Measurements from ENCODE around the gene HUWE1.

Gene HUWE1

DNA sequence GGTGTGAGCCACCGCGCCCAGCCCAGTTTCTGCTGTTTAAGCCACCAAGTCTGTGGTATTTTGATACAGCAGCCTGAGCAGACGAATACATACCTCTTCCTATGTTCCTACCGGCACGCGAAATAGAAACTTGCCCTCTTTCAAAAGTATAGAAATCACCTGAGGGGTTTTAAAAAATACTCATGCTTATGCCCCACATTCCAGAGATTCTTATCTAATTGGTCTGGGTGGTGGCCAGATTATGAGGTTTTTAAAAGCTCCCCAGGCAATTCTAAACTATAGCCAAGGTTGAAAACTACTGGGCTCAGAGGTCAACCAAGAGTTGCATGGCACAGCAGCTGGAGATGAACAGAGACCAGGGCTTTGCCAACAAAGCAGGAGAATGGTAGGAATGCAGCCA lies 24.9 kb upstream of the HUWE1 start:
- no peak for DNase-seq (ENCODE audit: extremely low read depth, low read depth)
- H3K4me3 ChIP-seq (replicated peaks; ENCODE audit: low read depth, low read length): no peak overlapping the region
- TF ChIP-seq, protein P1, sequence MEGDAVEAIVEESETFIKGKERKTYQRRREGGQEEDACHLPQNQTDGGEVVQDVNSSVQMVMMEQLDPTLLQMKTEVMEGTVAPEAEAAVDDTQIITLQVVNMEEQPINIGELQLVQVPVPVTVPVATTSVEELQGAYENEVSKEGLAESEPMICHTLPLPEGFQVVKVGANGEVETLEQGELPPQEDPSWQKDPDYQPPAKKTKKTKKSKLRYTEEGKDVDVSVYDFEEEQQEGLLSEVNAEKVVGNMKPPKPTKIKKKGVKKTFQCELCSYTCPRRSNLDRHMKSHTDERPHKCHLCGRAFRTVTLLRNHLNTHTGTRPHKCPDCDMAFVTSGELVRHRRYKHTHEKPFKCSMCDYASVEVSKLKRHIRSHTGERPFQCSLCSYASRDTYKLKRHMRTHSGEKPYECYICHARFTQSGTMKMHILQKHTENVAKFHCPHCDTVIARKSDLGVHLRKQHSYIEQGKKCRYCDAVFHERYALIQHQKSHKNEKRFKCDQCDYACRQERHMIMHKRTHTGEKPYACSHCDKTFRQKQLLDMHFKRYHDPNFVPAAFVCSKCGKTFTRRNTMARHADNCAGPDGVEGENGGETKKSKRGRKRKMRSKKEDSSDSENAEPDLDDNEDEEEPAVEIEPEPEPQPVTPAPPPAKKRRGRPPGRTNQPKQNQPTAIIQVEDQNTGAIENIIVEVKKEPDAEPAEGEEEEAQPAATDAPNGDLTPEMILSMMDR (IDR thresholded peaks at IDR 0.05; ENCODE audit: low read depth, low read length, missing control alignments): no peak

DNA sequence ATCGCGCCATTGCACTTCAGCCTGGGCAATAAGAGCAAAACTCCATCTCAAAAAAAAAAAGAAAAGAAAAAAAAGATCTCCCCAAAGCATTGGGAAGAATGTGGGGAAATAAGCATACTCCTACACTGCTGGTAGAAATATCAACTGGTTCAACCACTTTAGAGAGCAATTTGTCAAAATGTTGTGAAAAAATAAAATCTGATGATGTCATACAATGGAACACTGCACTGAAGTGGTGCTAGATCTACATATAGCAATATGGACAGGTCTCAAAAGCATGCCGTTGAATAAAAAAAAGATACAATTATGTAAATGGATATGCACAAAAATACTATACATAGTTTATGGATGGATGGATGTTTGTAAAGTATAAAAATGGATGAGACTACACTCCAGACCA lies 18.3 kb upstream of the HUWE1 start:
- no peak overlapping the region for H3K4me3 ChIP-seq (replicated peaks; ENCODE audit: low read depth, low read length)
- DNase-seq (ENCODE audit: extremely low read depth, low read depth): no peak
- TF ChIP-seq, protein P1 (IDR thresholded peaks at IDR 0.05; ENCODE audit: low read depth, low read length, missing control alignments): no peak

DNA sequence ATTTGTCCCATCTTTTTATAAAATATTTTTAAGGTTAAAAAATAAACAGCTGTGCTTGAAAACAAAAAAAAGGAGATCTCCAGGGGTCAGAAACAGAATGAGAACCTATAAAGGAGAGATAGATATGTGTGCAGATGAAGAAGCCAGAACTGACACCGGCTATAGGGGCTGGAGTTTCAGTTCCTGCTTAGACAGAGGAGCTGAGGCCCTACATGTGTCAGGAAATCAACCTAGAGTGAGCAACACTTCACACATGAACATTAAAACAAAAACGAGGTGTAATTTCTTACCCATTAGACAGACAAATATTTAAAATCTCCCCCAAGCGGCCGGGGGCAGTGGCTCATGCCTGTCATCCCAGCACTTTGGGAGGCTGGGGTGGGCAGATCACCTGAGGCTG lies 17.8 kb upstream of the HUWE1 start:
- TF ChIP-seq, protein P1 (IDR thresholded peaks at IDR 0.05; ENCODE audit: low read depth, low read length, missing control alignments): no peak
- no peak for DNase-seq (ENCODE audit: extremely low read depth, low read depth)
- no peak overlapping the region for H3K4me3 ChIP-seq (replicated peaks; ENCODE audit: low read depth, low read length)

DNA sequence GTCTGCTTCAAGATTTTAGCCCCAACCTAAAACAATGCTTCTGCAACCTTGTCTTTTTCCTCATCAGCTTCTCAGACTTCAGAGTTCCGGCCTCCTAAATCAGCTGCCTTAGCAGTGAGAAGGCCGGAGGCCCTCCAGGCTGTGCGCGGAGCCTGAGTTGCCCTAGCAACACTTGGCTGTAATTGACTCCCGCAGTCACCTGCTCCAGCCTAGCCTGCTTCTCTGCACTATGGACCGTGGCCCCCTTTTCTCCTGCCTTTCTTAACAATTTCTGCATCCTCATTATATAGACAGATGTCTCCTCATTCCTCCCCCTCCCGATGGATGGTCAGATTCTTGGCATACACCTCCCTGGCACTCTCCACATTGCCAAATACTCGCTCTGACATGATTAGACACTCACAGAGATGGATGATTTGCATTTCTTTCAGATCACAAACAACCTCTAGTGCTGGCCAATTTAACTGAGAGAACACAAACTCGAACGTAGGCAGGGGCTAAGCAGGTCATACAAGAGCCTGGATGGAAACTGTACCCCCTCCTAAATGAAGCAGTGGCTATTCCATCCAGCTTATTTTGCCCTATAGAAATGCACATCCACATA lies 9.5 kb upstream of the HUWE1 start:
- TF ChIP-seq, protein P1 (IDR thresholded peaks at IDR 0.05; ENCODE audit: low read depth, low read length, missing control alignments): no peak
- no peak for DNase-seq (ENCODE audit: extremely low read depth, low read depth)
- H3K4me3 ChIP-seq (replicated peaks; ENCODE audit: low read depth, low read length): no peak overlapping the region

DNA sequence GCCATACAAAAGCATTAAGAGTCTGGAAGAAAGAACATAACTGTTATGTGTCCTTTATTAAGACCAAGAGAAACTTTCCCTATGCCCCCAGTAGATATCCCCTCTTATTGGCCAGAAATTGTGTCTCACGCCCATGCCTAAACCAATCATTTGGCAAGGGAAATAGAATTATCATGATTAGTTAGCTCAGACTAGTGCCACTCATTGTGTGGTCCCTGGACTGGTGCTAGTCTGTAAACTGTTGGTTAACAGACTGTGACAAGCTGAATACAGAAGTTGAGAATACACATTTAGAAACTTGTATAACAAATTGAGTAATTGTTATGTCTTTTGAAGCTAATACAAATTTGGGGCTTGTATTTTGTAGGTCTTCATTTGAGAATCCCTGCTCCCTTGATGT lies 8.1 kb upstream of the HUWE1 start:
- no peak for DNase-seq (ENCODE audit: extremely low read depth, low read depth)
- TF ChIP-seq, protein P1 (IDR thresholded peaks at IDR 0.05; ENCODE audit: low read depth, low read length, missing control alignments): no peak
- no peak overlapping the region for H3K4me3 ChIP-seq (replicated peaks; ENCODE audit: low read depth, low read length)

DNA sequence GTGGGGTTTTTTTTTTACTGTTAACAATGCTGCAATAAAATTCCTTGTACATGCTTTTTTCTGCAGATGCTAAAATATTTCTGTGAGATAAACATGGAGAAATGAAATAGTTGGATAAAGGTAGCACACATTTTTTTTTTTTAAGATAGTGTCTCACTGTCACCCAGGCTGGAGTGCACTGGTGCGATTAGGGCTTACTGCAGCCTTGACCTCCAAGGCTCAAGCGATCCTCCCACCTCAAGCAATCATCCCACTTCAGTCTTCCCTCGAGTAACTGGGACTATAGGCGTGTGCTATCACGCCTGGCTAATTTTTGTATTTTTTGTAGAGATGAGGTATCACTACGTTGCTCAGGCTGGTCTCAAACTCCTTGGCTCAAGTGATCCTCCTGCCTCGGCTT lies 1.8 kb upstream of the HUWE1 start:
- no peak overlapping the region for H3K4me3 ChIP-seq (replicated peaks; ENCODE audit: low read depth, low read length)
- TF ChIP-seq, protein P1 (IDR thresholded peaks at IDR 0.05; ENCODE audit: low read depth, low read length, missing control alignments): no peak
- no peak for DNase-seq (ENCODE audit: extremely low read depth, low read depth)

DNA sequence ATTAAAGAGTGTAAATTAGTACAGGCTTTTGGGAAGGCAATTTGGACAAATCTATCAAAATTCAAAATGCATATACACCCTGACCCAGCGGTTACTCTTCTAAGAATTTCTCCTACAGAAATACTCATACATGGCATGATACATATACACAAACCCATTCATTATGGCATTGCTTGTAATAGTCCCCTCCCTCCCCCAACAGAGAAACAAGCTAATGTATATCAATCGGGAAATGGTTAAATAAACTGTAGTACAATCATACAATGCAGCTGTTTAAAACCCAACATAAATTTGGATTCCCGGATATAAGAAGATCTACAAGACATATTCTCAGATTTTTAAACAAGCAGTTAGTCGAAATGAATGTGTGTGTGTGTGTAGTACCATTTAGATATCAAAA lies 808 bp downstream of the HUWE1 start:
- peak overlapping the region; percentile 74 for H3K4me3 ChIP-seq (replicated peaks; ENCODE audit: low read depth, low read length)
- TF ChIP-seq, protein P1 (IDR thresholded peaks at IDR 0.05; ENCODE audit: low read depth, low read length, missing control alignments): no peak
- no peak for DNase-seq (ENCODE audit: extremely low read depth, low read depth)
